Skin epidermis (tissue), 12 donors: ENCODE measurements around the gene TSPO2.
"Not testable (repeated sequence)": the region's sequence is repeated elsewhere in the genome, so short reads cannot be mapped to it uniquely, and the experiment has no call there.

Experiments
- H3K27ac ChIP-seq, 21 experiments: fragments of 200-600 bp; sonication (generic) in 11 of 21; one replicate each; pipeline ENCODE4 v1.5.0; 2020; ENCODE audit warnings: mild to moderate bottlenecking in 3 of 21, inconsistent platforms in 2 of 21, moderate library complexity in 2 of 21
- H3K4me3 ChIP-seq, 7 experiments: fragments of 200-600 bp; sonication (generic) in 2 of 7; one replicate each; pipeline ENCODE4 v1.5.0; 2020; ENCODE audit warnings: inconsistent platforms in 2 of 7, mild to moderate bottlenecking in 2 of 7, moderate library complexity in 1 of 7

The TSPO2 gene, protein sequence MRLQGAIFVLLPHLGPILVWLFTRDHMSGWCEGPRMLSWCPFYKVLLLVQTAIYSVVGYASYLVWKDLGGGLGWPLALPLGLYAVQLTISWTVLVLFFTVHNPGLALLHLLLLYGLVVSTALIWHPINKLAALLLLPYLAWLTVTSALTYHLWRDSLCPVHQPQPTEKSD

DNA sequence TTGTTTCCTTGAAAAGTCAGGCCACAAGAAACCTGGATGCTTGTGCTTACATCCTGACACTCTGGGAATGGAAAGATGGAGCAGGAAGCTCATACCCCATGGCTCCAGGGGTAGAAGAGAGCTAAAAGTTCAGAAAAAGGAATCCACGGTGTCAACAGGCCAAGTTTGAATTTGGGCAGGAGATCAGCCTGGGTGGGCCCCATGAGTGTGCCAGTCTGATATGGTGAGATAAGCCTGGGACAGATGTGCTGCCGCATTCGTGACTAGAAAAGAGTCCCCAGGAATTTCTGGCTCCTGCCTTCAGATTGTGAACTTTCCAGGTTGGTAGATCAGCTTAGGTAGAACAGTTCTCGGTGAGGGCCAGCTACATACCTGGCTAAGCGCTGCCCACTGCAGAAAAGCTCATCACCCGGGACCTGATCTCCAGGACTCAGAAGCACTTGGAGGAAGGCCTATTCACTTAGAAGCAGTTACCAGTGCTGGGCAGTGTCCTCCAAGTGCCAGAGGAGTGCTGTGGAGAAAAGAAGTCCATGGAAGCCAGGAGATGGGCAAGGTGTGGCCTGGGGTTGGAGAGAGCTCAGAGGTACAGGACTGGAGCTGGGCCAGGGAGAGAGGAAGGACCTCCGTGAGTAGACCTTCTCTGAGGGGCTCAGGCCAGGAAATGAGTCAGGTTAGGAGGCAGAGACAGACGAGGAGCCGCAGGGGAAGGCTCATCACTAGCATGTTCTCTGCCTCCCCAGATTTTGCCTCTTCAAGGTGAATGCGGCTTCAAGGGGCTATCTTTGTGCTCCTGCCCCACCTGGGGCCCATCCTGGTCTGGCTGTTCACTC lies at the start of gene TSPO2:
Gene TSPO2, plus strand, starts transcription at position 242 of the 830 bp plus-strand sequence. Its CDS starts 519 bp downstream, at position 761.
- Histone ChIP-seq H3K4me3 (no peak within 1 kb of the TSS), H3K27ac (no peak within 1 kb of the TSS)

DNA sequence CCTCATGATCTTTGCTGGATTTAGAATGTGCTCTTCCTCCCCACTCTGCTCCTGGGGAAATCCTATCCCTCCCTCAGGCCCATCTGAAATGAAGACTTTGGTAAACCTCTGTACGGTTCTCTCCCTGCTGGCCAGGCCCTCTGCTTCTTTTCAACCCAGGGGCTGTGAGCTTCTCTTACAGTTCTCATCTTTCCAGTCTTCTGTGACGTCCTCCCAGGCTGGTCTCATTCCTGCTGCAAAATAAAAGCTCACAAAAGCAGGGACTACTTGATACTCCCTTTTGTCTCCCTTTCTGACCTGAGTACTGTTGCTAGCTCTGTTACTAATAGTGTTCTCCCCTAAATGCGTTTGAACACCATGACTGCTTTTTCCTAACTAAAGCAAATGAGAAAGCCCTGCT lies 49.5 kb upstream of the TSPO2 start:
- H3K27ac ChIP-seq = no peak overlapping the region
- no peak overlapping the region for H3K4me3 ChIP-seq

DNA sequence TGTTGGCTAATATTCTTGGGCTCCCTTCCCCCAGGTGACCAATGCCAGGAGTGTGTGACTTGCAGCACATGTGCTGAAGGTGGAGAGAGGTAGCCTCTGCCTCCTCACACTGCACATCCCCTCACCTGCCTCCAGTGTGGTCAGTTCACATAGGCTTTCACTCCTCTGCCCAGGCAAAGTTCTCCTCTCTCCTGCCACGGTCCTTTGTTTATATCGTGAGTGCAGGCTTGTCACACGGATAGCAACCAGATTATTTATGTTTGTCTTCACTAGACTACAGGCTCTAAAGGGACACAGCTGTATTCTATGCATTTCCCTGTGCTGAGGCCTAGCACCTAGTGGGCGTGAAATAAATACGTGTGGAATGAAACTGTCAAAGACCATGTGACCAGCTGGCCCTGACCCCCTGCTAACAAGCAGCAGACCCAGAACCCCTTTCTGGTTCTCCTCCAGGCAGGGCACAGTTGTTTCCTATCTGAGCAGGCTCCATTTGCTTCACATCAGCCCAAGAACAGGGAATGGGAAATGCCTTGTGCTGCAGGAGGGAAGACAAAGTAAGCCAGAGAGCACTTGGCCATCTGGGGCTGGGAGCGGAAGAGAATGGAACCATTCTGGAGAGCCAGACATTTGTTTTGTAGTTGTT lies 45.6 kb upstream of the TSPO2 start:
- Histone ChIP-seq H3K27ac (no peak overlapping the region), H3K4me3 (no peak overlapping the region)

DNA sequence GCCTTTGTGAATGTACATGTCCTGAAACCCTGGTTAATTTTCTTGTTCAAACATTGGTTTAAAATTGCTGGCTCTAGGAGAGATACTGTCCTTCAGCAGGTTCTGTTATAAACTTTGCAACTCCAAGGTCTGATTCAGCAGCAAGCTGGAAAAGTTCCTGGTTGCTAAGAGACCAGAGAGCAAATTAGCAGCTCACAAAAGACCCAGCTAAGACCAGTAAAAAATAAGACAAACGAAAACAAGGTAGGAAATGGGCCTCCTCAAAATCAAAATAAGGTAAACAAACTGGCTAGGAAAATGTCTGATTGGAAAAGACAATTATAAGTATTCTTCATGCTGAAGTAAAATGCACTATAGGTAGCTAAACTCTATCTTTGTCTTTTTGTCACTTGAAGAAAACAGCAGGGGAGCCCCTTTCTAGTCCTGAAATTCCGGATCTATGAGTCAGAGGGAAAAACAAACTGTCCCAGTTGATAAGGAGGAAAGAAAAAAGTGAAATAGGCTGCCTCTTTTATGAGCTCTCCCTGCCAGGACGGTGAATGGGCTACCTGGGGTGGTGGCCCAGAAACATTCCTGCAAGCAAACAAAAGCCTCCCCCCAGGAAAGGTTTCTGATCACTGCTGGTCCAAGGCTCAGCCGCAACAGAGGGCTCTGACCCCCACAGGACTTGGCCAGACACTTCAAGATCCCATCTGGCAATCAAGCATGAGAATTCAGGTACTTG lies 44.9 kb upstream of the TSPO2 start:
- Histone ChIP-seq H3K27ac (no peak overlapping the region), H3K4me3 (no peak overlapping the region)

DNA sequence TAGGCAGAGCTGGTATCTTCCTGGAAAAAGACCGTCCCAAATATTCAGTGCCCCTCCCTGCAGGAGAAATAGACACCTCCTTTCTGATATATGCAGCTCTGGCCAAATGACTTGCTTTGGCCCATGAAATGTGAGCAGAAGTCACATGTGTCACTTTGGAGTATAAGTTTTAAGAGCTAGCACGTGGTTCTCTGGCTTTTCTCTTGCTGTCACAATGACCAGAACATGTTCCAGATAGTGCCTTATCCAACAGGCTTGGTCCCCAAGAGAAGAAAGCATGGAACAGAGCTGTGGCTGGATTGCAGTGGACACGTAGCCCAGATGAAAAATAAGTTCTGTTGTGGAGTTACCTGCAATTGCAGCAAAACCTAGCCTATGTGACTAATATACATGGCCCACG lies 43.6 kb upstream of the TSPO2 start:
- Histone ChIP-seq H3K27ac (no peak overlapping the region), H3K4me3 (no peak overlapping the region)

GRCh38 chr6:40999569-40999968 lies 42.7 kb upstream of the TSPO2 start:
- no peak overlapping the region for H3K4me3 ChIP-seq
- H3K27ac ChIP-seq = no peak overlapping the region

- H3K27ac ChIP-seq = no peak overlapping the region
- no peak overlapping the region for H3K4me3 ChIP-seq
These were observed 42.0 kb upstream of the TSPO2 start for GRCh38 chr6:41000248-41000647.

GRCh38 chr6:41002168-41002567 lies 40.1 kb upstream of the TSPO2 start:
- Histone ChIP-seq H3K4me3 (no peak overlapping the region), H3K27ac (no peak overlapping the region)

DNA sequence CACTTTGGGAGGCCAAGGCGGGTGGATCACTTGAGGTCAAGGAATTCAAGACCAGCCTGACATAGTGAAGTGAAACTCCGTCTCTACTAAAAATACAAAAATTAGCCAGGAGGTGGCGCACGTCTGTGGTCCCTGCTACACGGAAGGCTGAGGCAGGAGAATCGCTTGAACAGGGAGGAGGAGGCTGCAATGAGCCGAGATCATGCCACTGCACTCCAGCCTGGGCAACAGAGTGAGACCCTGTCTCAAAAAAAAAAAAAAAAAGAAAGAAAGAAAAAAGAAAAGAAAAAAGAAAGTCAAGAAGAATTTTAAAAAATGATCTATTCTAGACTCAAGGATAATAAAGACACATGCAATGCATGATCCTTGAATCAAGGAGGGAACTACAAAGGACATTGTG lies 36.0 kb upstream of the TSPO2 start:
- H3K4me3 ChIP-seq, H3K27ac ChIP-seq: not testable (repeated sequence)

DNA sequence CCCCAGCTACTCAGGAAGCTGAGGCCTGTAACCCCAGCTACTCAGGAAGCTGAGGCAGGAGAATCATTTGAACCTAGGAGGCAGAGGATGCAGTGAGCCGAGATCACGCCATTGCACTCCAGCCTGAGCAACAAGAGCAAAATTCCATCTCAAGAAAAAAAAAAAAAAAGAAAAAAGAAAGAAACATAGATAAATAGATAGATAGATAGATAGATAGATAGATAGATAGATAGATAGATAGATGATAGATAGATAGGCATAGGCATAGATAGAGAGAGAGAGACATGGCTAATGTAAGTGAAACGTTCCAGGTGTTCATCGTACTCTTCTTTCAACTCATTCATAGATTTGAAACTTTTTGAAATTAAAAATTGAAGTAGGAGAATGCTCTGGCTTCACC lies 35.3 kb upstream of the TSPO2 start:
- not testable (repeated sequence) for H3K4me3 ChIP-seq, H3K27ac ChIP-seq

DNA sequence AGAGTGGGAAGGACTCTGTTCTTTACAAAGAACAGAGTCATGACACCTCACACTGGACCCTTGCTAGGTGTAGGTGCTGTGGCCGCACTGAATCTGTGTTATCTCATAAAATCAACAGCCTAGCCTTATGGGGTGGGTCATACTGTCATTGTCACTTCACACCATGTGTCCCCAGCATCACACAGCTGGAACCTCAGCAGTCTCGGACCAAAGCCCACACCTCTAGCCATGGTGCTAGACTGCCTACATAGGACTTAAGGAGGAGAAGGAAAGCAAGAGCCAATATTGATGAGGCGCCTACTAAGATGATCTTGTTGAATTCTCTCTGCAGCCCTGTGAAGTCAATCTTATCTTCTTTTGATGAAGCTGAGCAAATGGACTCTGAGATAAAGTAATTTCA lies 34.3 kb upstream of the TSPO2 start:
- Histone ChIP-seq H3K27ac (no peak overlapping the region), H3K4me3 (no peak overlapping the region)

- no peak overlapping the region for H3K4me3 ChIP-seq
- H3K27ac ChIP-seq = no peak overlapping the region
These were observed 32.6 kb upstream of the TSPO2 start for GRCh38 chr6:41009669-41010068.

DNA sequence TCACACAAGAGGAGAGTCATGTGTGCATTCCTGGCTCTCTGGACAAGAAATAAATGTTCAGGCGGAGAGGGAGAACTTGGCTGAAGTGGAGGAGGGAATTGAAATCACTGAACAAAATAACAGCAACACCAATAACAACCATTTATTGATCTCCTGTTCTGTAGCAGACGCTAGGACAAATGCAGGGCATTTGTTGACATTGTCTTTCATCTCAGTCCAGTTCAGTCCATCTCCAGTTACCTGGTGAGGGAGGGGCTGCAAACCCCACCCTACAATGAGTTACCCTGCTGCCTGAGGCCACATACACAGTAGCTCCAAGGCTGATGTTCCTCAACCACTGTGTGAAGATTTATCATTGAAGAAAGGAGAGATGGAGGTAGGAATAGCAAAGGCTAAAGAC lies 30.6 kb upstream of the TSPO2 start:
- Histone ChIP-seq H3K4me3 (no peak overlapping the region), H3K27ac (no peak overlapping the region)

- H3K4me3 ChIP-seq = no peak overlapping the region
- H3K27ac ChIP-seq = no peak overlapping the region
These were observed 28.7 kb upstream of the TSPO2 start for GRCh38 chr6:41013466-41014153.

- H3K27ac ChIP-seq = no peak overlapping the region
These were observed 27.5 kb upstream of the TSPO2 start for GRCh38 chr6:41014780-41015179.

GRCh38 chr6:41015860-41016259 lies 26.4 kb upstream of the TSPO2 start:
- not testable (repeated sequence) for H3K4me3 ChIP-seq, H3K27ac ChIP-seq

More at GRCh38 chr6:41014780-41015179, 27.5 kb upstream of the TSPO2 start:
- H3K4me3 ChIP-seq = no peak overlapping the region

DNA sequence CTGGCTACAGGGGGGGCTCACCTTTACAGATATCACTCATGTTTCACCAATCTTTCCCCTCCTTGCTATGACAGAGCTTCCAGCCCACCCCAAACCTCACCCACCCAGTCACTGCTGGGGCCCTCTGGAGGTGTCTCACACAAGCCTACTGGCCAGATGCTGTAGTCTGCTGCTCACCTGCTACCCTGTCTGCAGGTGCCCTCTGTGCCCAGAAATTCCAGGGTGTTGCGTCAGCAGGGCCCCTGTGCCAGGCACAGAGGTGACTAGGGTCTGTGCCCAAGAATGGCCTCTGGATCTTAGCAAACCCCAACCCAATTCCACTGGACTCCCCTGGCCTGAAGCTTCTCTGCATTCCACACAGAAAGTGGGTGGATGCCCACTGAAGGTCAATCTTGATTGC lies 24.6 kb upstream of the TSPO2 start:
- Histone ChIP-seq H3K27ac (no peak overlapping the region), H3K4me3 (no peak overlapping the region)

GRCh38 chr6:41021832-41022231 lies 20.4 kb upstream of the TSPO2 start:
- Histone ChIP-seq H3K4me3 (no peak overlapping the region), H3K27ac (no peak overlapping the region)

GRCh38 chr6:41022294-41022693 lies 20.0 kb upstream of the TSPO2 start:
- H3K4me3 ChIP-seq = no peak overlapping the region
- no peak overlapping the region for H3K27ac ChIP-seq

GRCh38 chr6:41023114-41023513 lies 19.2 kb upstream of the TSPO2 start:
- Histone ChIP-seq H3K27ac (peak overlapping the region in 1 of 21 experiments; percentile 2), H3K4me3 (no peak overlapping the region)
